Suppressor macrophage treated with lipopolysaccharide for 4 hours (primary cell): ENCODE measurements around the gene CD68.

Experiments
- DNase-seq: peaks from one replicate; pipeline ENCODE4 v3.0.0-alpha.2; 2020

CD68 gene

DNA sequence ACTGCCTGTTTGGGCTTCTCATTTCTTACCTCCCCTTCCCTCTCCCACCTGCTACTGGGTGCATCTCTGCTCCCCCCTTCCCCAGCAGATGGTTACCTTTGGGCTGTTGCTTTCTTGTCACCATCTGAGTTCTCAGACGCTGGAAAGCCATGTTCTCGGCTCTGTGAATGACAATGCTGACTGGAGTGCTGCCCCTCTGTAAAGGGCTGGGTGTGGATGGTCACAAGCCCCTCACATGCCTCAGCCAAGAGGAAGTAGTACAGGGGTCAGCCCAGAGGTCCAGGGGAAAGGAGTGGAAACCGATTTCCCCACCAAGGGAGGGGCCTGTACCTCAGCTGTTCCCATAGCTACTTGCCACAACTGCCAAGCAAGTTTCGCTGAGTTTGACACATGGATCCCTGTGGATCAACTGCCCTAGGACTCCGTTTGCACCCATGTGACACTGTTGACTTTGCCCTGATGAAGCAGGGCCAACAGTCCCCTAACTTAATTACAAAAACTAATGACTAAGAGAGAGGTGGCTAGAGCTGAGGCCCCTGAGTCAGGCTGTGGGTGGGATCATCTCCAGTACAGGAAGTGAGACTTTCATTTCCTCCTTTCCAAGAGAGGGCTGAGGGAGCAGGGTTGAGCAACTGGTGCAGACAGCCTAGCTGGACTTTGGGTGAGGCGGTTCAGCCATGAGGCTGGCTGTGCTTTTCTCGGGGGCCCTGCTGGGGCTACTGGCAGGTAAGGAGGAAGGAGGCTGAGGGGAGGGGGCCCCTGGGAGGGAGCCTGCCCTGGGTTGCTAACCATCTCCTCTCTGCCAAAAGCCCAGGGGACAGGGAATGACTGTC lies at the start of gene CD68:
Gene CD68, plus strand, starts transcription at position 638 of the 833 bp plus-strand sequence. Its CDS starts 40 bp downstream, at position 678.
- DNase-seq = peak; percentile 98

DNA sequence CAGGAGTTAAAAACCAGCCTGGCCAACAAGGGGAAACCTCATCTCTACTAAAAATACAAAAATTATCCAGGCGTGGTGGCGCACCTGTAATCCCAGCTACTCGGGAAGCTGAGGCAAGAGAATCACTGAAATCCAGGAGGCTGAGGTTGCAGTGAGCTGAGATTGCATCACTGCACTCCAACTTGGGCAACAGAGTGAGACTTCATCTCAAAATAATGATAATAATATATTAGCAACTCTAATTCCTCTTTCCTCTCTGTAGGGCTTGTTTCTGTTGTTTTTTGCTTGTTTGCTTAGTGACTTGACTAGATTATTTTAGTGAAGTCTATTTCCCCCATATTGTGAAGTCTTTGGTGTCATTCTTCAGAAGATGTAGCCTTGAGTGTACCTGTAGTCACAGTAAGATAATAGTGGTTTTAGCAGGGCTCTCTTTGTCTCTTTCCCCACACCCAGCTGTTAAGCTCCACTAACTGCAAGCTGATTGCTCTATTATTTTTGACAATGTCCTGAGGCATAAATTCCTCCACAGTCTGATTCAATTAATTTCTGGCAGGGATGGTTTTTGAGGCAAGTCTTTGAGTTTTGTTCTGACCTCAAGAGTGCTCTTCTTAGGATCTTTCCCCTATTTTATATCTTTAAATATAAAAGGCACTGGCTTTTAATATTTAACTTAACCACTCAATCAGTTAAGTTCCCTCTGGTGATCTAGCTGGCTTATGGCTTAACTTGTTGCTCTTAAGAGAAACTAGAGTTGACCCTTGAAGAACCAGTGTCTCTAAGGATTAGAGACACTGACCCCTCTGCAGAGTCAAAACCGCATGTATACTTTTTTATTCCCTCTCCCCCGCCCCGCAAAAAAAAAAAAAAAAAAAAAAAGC lies 49.2 kb upstream of the CD68 start:
- DNase-seq = no peak

DNA sequence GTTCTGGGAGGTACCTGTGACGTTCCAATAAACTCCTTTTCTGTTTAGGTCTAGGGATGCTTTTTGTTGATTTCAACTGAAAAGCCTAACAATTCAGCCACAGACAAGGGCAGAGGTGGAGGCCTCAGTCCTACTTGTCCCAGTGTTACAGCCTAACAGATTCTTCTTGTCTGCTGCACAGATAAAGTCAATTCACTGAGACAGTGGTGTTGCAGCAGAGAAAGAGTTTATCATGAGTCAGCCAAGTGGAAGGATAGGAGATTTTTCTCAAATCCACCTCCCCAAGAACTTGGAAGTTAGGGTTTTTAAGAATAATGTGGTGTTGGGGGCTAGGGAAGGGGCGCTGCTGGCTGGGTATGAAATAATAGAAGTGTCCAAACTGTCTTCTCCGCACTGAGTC lies 41.4 kb upstream of the CD68 start:
- DNase-seq = no peak

- no peak for DNase-seq
Measured at GRCh38 chr17:7538891-7539545, 40.4 kb upstream of the CD68 start.

- DNase-seq = no peak
Measured at GRCh38 chr17:7541074-7541621, 38.3 kb upstream of the CD68 start.

DNA sequence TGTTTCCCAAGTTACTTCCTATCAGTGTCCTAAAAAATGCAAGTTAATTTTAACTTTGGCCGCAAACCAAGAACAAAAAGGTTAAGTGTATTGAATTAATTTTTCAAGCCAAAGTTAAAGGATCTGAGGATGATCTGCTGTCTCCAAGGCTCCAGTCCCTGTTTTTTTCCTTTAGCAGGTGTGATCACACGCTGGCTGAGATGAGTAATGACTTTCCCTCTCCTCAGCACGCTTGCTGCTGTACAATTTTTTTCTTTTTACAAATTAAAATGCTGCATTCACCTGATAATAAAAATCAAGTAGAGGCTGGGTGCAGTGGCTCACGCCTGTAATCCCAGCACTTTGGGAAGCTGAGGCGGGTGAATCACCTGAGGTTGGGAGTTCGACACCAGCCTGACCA lies 34.5 kb upstream of the CD68 start:
- no peak for DNase-seq

DNA sequence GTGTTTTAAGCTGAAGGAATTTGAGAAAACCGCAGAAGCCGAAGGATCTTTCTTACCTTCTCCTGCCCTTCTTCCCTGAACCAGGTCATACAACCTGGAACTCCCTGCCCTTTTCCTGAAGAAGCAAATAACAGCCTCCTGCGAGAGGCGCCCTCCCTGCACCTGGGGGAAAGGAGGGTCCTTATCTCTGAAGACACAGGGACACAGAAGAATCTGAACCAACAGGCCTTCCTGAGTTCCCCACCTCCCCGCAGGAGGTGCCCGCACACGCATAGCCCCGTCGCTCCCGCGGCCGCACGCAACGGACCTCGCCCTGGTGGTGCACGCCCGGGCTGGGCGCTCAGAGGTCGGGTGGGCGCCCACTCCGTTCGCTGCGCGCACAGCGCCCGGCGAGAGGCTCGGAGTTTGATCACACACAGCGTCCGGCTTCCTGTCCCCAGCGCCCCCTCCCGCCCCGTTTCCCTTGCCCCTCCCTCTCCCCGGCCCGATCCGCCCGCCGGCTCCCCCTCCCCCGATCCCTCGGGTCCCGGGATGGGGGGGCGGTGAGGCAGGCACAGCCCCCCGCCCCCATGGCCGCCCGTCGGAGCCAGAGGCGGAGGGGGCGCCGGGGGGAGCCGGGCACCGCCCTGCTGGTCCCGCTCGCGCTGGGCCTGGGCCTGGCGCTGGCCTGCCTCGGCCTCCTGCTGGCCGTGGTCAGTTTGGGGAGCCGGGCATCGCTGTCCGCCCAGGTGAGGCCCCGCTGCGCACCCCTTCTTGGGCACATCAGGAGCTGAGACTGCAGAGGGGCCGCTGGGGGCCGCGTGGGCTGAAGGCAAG lies 30.6 kb upstream of the CD68 start, which contains the start of gene TNFSF12:
Gene TNFSF12, plus strand, starts transcription at position 474 of the 816 bp plus-strand sequence. Its CDS starts 96 bp downstream, at position 570.
- DNase-seq = peak; percentile 62

GRCh38 chr17:7549401-7550055 lies 29.9 kb upstream of the CD68 start:
- no peak for DNase-seq

DNA sequence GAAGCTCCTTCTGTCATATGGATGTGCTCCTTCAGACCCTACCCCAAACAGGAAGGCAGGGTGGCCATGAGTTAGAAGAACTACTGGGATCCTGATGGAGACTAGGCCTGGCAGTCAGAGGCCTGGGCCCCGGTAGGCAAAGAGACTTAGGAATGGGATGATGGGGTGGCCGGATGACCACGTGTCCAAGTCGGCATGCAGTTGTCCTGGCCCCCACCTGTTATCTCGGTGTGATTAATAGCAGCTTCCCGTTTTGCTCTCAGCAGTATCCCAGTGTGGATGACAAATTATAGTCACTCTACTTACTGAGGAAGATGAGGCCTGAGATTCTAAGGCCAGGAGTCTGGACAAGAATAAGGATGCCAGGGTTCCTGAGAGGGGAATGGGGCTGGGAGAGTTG lies 29.1 kb upstream of the CD68 start:
- DNase-seq = no peak

- DNase-seq = no peak
Measured at GRCh38 chr17:7551396-7551795, 28.0 kb upstream of the CD68 start.

GRCh38 chr17:7552621-7553051 lies 26.8 kb upstream of the CD68 start:
- DNase-seq = peak; percentile 91

DNA sequence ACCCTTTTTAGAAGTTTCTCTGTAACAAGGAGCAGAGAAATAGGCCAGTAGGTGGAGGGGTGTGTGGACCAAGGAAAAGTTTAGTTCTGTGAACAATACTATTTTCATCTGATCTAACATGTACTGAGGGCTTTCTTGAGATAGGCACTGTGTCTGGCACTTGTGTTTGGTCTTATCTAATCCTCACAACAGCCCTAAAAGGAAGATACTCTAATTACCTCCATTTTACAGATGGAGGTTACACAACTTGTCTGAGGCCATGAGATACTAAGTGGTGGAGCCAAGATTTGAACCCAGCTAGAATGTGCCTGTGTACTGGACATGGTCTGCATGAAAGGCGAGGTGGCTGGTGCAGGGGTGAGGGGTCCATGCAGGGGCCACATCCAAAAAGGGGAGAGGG lies 26.1 kb upstream of the CD68 start:
- DNase-seq = no peak

DNA sequence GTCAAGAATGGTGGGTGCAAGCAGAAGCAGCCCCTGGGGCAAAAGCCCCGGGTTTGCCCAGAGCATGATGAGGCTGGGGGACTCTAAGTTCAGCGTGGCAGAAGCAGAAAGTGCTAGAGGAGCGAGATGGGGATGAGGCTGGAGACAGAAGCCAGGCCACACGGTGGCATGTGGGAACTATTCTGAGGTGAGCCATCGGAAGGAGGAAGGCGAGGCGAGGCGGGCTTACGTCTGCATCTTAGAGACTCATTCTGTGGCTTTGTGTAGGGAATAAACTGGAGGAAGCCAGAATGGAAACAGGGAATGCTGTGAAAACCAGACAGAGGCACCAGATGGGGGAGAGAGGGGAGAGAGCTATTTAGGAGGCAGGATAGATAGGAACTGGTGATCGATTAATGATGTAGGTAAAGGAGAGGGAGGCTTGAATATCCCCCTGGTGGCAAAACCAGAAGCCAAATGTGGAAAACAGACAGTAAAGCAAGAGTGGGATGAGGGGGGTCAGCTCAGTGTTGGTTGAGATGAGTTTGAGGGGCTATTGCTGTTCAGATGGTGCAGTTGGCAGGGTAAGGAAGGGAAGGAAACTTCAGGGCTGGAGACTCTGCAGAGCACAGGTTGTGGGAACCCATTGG lies 24.0 kb upstream of the CD68 start:
- no peak for DNase-seq

GRCh38 chr17:7556627-7557026 lies 22.8 kb upstream of the CD68 start:
- DNase-seq = no peak

DNA sequence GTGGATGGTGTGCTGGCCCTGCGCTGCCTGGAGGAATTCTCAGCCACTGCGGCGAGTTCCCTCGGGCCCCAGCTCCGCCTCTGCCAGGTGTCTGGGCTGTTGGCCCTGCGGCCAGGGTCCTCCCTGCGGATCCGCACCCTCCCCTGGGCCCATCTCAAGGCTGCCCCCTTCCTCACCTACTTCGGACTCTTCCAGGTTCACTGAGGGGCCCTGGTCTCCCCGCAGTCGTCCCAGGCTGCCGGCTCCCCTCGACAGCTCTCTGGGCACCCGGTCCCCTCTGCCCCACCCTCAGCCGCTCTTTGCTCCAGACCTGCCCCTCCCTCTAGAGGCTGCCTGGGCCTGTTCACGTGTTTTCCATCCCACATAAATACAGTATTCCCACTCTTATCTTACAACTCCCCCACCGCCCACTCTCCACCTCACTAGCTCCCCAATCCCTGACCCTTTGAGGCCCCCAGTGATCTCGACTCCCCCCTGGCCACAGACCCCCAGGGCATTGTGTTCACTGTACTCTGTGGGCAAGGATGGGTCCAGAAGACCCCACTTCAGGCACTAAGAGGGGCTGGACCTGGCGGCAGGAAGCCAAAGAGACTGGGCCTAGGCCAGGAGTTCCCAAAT lies 22.2 kb upstream of the CD68 start:
- no peak for DNase-seq

GRCh38 chr17:7557775-7558543 lies 21.5 kb upstream of the CD68 start:
- peak; percentile 69 for DNase-seq

DNA sequence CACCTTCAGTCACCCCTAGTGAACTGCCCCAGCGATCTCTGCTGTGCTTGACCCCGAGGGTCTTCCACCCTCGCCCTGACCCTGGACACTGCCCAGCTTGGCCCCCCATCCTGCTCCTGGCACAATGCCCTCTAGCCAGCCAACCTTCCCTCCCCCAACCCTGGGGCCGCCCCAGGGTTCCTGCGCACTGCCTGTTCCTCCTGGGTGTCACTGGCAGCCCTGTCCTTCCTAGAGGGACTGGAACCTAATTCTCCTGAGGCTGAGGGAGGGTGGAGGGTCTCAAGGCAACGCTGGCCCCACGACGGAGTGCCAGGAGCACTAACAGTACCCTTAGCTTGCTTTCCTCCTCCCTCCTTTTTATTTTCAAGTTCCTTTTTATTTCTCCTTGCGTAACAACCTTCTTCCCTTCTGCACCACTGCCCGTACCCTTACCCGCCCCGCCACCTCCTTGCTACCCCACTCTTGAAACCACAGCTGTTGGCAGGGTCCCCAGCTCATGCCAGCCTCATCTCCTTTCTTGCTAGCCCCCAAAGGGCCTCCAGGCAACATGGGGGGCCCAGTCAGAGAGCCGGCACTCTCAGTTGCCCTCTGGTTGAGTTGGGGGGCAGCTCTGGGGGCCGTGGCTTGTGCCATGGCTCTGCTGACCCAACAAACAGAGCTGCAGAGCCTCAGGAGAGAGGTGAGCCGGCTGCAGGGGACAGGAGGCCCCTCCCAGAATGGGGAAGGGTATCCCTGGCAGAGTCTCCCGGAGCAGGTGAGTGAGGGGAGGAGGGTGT lies 20.7 kb upstream of the CD68 start, which contains the start of gene TNFSF13:
Gene TNFSF13, plus strand, starts transcription at position 207 of the 776 bp plus-strand sequence. Its CDS starts 290 bp downstream, at position 497.
- peak; percentile 46 for DNase-seq

DNA sequence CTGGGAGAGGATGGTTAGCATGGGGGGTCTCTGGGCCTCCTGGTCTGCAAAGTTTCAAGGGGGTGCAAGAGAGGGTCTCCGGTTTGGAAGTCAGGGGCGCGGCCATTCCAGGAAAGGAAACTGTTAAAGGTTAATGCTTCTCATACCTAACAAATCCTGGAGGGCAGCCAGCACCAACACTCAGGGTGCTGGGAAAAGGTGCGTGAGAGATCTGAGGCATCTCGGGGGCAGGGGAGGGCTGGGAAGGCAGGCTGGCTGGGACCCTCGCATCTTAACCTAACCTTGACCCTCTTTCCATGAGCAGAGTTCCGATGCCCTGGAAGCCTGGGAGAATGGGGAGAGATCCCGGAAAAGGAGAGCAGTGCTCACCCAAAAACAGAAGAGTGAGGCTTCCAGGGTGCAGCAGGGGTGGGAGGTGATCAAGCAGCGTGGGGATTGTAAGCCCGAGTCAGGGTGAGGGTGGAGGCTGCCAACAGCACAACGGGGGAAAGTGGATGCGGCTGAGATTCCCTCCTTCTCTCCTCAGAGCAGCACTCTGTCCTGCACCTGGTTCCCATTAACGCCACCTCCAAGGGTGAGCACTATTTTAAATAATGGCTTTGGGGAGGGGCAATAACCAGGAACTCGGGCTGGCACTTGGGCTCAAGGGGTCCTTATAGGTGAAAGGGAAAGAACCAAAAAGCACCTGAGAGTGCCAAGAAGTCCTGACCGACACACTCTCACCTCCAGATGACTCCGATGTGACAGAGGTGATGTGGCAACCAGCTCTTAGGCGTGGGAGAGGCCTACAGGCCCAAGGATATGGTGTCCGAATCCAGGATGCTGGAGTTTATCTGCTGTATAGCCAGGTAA lies 19.9 kb upstream of the CD68 start:
- no peak for DNase-seq
